ENCODE results near the gene NTM. TPM values are rescaled to one million over a fixed set of nuclear protein-coding genes. Genes with fewer than 3 reads are reported as not detected.

Gene NTM
- total RNA-seq, 4 donors from 2014 or later, result 3.6 to 11.8 (median 7.8) TPM

DNA sequence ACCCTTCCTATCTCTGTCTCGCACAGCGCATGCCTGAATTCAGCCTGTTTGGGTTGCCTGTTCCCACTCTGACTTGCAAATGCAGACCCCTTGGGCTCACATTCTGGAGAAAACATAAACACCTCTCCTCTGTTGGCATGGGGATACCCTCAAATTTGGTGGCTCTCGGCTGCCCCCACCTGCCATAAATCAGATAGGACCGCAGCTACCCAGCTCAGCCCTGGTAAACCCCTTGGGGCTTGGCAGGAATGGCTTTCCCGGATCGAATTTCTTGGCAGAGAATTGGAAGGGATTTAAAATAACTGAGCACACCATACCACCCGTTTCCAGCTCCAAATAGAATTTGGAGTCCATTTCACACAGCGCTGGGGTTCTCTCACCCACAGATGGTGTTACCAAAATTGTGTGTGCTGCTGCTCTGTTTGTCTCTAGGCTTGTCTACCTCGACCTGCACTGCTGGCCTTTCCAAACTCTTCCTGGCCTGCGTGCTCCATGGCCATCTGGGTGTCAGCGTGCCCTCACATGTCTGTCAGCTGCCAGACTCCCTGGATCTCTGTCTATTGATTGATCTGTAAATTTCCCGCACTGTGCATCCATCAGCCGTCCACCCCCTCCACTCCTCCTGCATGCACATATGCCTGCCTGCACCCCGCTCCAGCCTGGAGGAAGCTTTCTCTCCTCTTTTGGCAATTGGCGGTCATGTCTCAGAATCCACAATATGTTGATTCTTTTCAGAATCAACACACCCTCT is 134.0 kb downstream of the NTM start:
- Histone ChIP-seq H3K36me3 (no peaks in the 10 kb centered on the region), H3K4me3 (no peak overlapping the region), H3K27me3 (peaks cover 26% of the 10 kb centered on the region), H3K9me3 (no peaks in the 10 kb centered on the region), H3K27ac (no peak overlapping the region), H3K4me1 (no peaks in the 10 kb centered on the region)
- no peak for ATAC-seq
- whole genome bisulfite sequencing, 2 donors (ENCODE audit: low coverage in 1 of 2), result 27 to 32% methylated on average over 5 to 14 of the region's 15 CpGs
- TF ChIP-seq EP300 (IDR thresholded peaks at IDR 0.05), result no peak
- TF ChIP-seq POLR2A (IDR thresholded peaks at IDR 0.05), result no peak
- TF ChIP-seq, protein P1, sequence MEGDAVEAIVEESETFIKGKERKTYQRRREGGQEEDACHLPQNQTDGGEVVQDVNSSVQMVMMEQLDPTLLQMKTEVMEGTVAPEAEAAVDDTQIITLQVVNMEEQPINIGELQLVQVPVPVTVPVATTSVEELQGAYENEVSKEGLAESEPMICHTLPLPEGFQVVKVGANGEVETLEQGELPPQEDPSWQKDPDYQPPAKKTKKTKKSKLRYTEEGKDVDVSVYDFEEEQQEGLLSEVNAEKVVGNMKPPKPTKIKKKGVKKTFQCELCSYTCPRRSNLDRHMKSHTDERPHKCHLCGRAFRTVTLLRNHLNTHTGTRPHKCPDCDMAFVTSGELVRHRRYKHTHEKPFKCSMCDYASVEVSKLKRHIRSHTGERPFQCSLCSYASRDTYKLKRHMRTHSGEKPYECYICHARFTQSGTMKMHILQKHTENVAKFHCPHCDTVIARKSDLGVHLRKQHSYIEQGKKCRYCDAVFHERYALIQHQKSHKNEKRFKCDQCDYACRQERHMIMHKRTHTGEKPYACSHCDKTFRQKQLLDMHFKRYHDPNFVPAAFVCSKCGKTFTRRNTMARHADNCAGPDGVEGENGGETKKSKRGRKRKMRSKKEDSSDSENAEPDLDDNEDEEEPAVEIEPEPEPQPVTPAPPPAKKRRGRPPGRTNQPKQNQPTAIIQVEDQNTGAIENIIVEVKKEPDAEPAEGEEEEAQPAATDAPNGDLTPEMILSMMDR (IDR thresholded peaks at IDR 0.05), result no peak
- TF ChIP-seq POLR2AphosphoS5 (IDR thresholded peaks at IDR 0.05), result no peak

DNA sequence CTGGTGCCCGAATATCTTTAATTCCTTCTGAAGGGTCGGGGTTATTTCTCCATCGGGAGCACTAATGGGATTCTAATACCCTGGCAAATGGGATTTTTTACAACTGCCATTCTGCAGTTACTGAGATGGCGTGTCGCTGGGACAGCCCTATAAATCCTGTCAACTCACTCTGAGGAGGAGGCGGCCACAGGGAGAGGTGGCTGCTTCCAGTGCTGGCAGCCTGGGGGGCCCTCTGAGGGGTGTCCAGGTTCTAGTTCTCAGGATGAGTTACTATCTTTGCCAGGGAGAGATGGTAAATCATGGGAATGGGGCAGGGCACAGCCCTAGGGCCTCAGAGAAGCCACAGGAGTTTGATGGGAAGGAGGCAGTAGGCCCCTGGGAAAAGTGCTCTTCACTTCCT is 135.9 kb downstream of the NTM start:
- no peaks in the 10 kb centered on the region for H3K36me3 ChIP-seq
- 70 to 88% methylated on average over 2 to 5 of the region's 6 CpGs for WGBS, 2 donors (ENCODE audit: low coverage in 1 of 2)
- peaks cover 26% of the 10 kb centered on the region for H3K27me3 ChIP-seq
- no peak for ATAC-seq
- H3K9me3 ChIP-seq, result no peaks in the 10 kb centered on the region
- no peak for TF ChIP-seq EP300 (IDR thresholded peaks at IDR 0.05)
- TF ChIP-seq POLR2AphosphoS5 (IDR thresholded peaks at IDR 0.05), result no peak
- TF ChIP-seq, protein P1 (IDR thresholded peaks at IDR 0.05), result no peak
- TF ChIP-seq POLR2A (IDR thresholded peaks at IDR 0.05), result no peak
- H3K4me3 ChIP-seq, result no peak overlapping the region
- H3K27ac ChIP-seq, result no peak overlapping the region
- no peaks in the 10 kb centered on the region for H3K4me1 ChIP-seq

DNA sequence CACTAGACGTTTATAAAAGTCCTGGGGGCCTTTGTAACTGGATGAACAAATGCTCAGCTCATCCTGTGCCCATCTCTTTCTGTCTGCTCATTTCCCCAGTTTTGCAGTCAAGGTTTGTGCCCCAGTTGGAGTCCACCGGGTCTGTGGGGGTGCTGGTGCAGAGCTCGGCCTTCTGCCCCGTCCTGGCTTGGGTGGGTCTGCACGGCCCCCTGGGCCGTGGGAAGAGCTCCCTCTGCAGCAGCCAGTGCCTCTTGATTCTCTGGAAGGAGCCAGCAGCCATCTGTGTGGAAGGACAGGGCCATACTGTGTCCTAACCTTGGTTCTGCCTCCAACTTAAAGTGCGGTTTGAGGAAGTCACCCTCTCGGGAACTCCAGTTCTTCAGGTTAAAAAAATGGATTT is 140.2 kb downstream of the NTM start:
- peaks cover 9% of the 10 kb centered on the region for H3K27me3 ChIP-seq
- H3K9me3 ChIP-seq, result no peaks in the 10 kb centered on the region
- no peak overlapping the region for H3K4me3 ChIP-seq
- WGBS, 2 donors (ENCODE audit: low coverage in 1 of 2), result 24 to 100% methylated on average over 1 to 3 of the region's 8 CpGs
- H3K36me3 ChIP-seq, result no peaks in the 10 kb centered on the region
- no peak overlapping the region for H3K27ac ChIP-seq
- H3K4me1 ChIP-seq, result no peaks in the 10 kb centered on the region
- TF ChIP-seq EP300 (IDR thresholded peaks at IDR 0.05) (no peak), POLR2AphosphoS5 (IDR thresholded peaks at IDR 0.05) (no peak), POLR2A (IDR thresholded peaks at IDR 0.05) (no peak)
- TF ChIP-seq, protein P1 (IDR thresholded peaks at IDR 0.05), result no peak
- no peak for ATAC-seq

DNA sequence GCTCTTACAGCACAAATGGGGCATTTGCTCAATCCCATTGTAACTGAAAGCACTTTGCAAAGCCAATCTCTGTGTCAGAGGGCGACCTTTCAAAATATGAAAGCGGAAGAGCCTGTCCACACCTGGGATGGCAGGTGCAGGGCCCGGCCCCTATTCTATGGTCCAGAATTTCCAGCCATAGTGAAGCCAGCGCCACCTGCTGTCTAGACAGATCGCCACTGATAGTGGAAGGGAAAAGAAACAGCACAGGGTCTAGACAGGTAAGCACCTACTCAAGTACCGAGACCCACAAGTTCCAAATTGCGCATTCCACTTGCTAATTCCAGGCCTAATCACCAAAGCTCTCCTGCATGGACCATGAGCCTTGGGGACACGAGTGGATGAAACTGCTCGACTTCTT is 141.4 kb downstream of the NTM start:
- ATAC-seq, result no peak
- TF ChIP-seq, protein P1 (IDR thresholded peaks at IDR 0.05), result peak in 1 of 4 experiments; percentile 54
- TF ChIP-seq EP300 (IDR thresholded peaks at IDR 0.05) (no peak), POLR2A (IDR thresholded peaks at IDR 0.05) (no peak)
- no peaks in the 10 kb centered on the region for H3K27me3 ChIP-seq
- 51 to 52% methylated on average over 5 to 7 of the region's 9 CpGs for WGBS, 2 donors (ENCODE audit: low coverage in 1 of 2)
- no peak overlapping the region for H3K27ac ChIP-seq
- H3K4me1 ChIP-seq, result no peaks in the 10 kb centered on the region
- H3K9me3 ChIP-seq, result no peaks in the 10 kb centered on the region
- H3K4me3 ChIP-seq, result no peak overlapping the region
- no peaks in the 10 kb centered on the region for H3K36me3 ChIP-seq

DNA sequence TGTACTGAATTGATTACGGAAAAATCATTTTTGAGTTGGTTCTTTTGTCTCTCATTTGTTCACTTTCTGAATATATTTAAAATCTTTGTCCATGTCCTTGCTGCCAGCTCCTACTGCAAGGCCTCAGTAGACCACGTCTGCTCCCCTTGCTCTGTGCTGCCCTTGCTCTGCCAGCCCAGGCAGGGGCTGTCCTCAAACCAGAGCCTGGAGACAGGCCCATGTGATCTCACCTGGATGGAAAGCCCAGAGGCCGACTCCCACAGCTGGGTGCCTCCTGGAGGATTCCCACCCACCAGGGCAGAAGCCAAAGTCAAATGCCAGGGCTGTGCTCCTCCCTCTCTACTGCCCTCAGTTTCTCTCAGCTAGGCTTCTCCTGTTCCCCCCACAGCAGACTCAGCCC is 141.8 kb downstream of the NTM start:
- no peaks in the 10 kb centered on the region for H3K36me3 ChIP-seq
- H3K4me3 ChIP-seq, result no peak overlapping the region
- no peak for ATAC-seq
- 60 to 92% methylated on average over 1 of the region's 3 CpGs for WGBS, 2 donors (ENCODE audit: low coverage in 1 of 2)
- H3K4me1 ChIP-seq, result no peaks in the 10 kb centered on the region
- H3K9me3 ChIP-seq, result no peaks in the 10 kb centered on the region
- H3K27me3 ChIP-seq, result no peaks in the 10 kb centered on the region
- TF ChIP-seq POLR2A (IDR thresholded peaks at IDR 0.05) (no peak), POLR2AphosphoS5 (IDR thresholded peaks at IDR 0.05) (no peak), EP300 (IDR thresholded peaks at IDR 0.05) (no peak)
- TF ChIP-seq, protein P1 (IDR thresholded peaks at IDR 0.05), result no peak
- no peak overlapping the region for H3K27ac ChIP-seq
